ENCODE measurements around the gene TLR6. TPM values are rescaled to one million over a fixed set of nuclear protein-coding genes. Genes with fewer than 3 reads are reported as not detected.

TLR6 gene
- total and polyA plus RNA-seq, 8 donors: 0.07 to 3.9 (median 0.45) TPM

DNA sequence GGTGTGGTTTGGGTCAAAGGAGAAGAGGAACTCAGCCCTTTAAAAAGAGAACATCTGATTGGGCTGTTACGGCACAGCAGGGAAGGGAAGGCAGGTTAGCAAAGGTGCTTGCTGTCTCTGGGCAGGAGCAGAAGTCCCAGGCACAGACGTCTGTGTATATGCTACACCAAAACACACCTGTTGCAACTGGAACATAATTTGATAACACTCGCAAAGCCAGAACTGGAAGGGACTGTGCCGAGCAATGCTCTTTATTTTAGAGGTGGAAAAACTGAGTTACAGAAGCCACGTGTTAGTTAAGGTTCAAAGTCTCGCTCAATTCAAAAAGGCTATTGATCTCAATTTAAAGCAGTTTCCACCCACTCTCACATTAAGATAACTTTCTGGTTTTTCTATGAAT is 8.8 kb upstream of the TLR6 start:
- no peaks in the 10 kb centered on the region for H3K27me3 ChIP-seq
- intact Hi-C loops (cut with DNase I): loop anchor here in 1 of 3 donors (10.0 kb wide), 1 partner anchor 101 kb away; no protein-coding TSS in a partner anchor
- peak in 2 of 6 donors; percentile 13 to 50 for DNase-seq
- H3K36me3 ChIP-seq: no peaks in the 10 kb centered on the region
- WGBS, 2 donors: 30 to 35% methylated on average over 6 of the region's 6 CpGs
- peak overlapping the region in 2 of 4 donors; percentile 55 to 64 for H3K27ac ChIP-seq
- peak; percentile 6 to 36 (median 25) for ATAC-seq
- no peak for TF ChIP-seq CTCF (IDR thresholded peaks at IDR 0.05)
- H3K9me3 ChIP-seq: no peaks in the 10 kb centered on the region
- H3K4me3 ChIP-seq: no peak overlapping the region
- H3K4me1 ChIP-seq: peaks cover 5 to 20% (median 9%) of the 10 kb centered on the region in 3 donors
- FAIRE-seq: no peak

DNA sequence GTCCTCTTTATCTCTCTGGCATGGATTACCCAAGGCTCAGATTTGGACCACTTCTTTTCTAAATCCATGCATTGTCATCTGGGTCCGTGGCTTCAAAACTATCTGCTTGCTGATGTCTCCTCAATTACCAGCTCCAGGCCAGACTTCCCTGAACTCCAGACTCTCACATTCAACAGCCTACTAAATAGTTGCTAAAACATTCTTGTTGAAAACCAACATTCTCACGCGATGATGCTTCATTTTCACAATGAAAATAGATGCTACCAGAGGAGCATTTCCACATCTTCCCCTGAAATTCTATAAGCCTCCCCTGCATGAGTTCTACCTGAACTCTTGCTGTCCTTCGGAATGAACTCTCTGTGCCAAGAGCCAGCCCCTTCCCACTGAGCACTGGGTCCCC is 5.2 kb upstream of the TLR6 start:
- Histone ChIP-seq H3K4me1 (peaks cover 0 to 5% (median 0%) of the 10 kb centered on the region in 3 donors), H3K27ac (no peak overlapping the region), H3K4me3 (no peak overlapping the region), H3K27me3 (no peaks in the 10 kb centered on the region), H3K36me3 (no peaks in the 10 kb centered on the region), H3K9me3 (no peaks in the 10 kb centered on the region)
- FAIRE-seq (no peak), ATAC-seq (no peak), DNase-seq (no peak)
- 88 to 90% methylated on average over 4 of the region's 4 CpGs for WGBS, 2 donors
- no peak for TF ChIP-seq CTCF (IDR thresholded peaks at IDR 0.05)
- intact Hi-C loops (cut with DNase I): loop anchor here in 1 of 3 donors (10.0 kb wide), 1 partner anchor 97 kb away; no protein-coding TSS in a partner anchor

DNA sequence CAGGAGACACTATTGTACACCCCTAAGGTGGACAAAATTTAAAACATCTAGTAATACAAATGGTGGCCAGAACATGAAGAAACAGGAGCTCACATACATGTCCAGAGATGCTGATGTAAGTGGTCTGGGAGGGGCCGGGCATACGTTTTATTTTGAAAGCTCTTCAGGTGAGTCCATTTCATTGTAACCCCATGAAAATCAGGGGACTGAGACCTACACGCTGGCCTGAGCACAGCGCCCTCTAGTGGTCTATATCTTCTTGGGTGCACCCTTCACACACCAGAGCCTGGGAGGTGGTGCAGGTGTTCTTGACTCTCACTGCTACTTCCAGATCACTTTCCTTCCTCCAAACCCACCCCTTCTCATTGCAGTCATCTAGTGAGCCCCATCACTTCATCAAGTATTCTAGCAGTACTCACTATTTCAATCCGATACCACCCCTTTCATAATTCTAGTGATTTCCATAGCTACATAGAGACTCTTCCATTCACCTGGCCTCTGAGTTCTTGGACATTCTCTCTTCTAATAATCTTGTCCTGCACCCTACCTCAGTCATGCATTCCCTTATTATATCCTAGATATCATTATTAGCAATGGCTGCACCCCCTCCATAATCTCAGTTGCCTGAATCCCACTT is 4.3 kb upstream of the TLR6 start:
- peak; percentile 48 to 73 (median 60) for ATAC-seq
- peak; percentile 61 to 72 (median 63) for TF ChIP-seq CTCF (IDR thresholded peaks at IDR 0.05)
- H3K4me1 ChIP-seq: peaks cover 0 to 3% (median 0%) of the 10 kb centered on the region in 3 donors
- H3K9me3 ChIP-seq: no peaks in the 10 kb centered on the region
- no peak overlapping the region for H3K4me3 ChIP-seq
- peak in 5 of 6 donors; percentile 28 to 60 (median 49) for DNase-seq
- H3K27ac ChIP-seq: no peak overlapping the region
- H3K36me3 ChIP-seq: no peaks in the 10 kb centered on the region
- intact Hi-C loops (cut with DNase I): loop anchor here in 1 of 3 donors (10.0 kb wide), 1 partner anchor 96 kb away; no protein-coding TSS in a partner anchor
- H3K27me3 ChIP-seq: no peaks in the 10 kb centered on the region
- no peak for FAIRE-seq
- 33 to 37% methylated on average over 5 of the region's 5 CpGs for WGBS, 2 donors

- intact Hi-C loops (cut with DNase I): no loop called here
- Histone ChIP-seq H3K27ac (no peak overlapping the region), H3K4me3 (no peak overlapping the region), H3K4me1 (peaks cover 0 to 4% (median 0%) of the 10 kb centered on the region in 3 donors), H3K36me3 (no peaks in the 10 kb centered on the region), H3K9me3 (no peaks in the 10 kb centered on the region), H3K27me3 (no peaks in the 10 kb centered on the region)
- TF ChIP-seq CTCF (IDR thresholded peaks at IDR 0.05): no peak
- DNase-seq: no peak
- no peak for FAIRE-seq
- no peak for ATAC-seq
- WGBS, 2 donors: 97 to 99% methylated on average over 7 of the region's 7 CpGs
Measured at GRCh38 chr4:38859501-38859900, 2.9 kb upstream of the TLR6 start.

GRCh38 chr4:38858097-38858420 is 1.4 kb upstream of the TLR6 start:
- intact Hi-C loops (cut with DNase I): no loop called here
- ATAC-seq: no peak

More at GRCh38 chr4:38858097-38858420, 1.4 kb upstream of the TLR6 start:
- FAIRE-seq: no peak
- no peaks in the 10 kb centered on the region for H3K9me3 ChIP-seq
- no peak for TF ChIP-seq CTCF (IDR thresholded peaks at IDR 0.05)
- WGBS, 2 donors: 70% methylated on average over 3 of the region's 3 CpGs
- no peaks in the 10 kb centered on the region for H3K36me3 ChIP-seq
- peak overlapping the region in 2 of 4 donors; percentile 52 to 53 for H3K27ac ChIP-seq
- DNase-seq: no peak
- H3K27me3 ChIP-seq: no peaks in the 10 kb centered on the region
- peaks cover 0 to 4% (median 0%) of the 10 kb centered on the region in 3 donors for H3K4me1 ChIP-seq
- no peak overlapping the region for H3K4me3 ChIP-seq

All from pancreas (tissue), 10 donors.